Mesenchymal stem cell (in vitro differentiated cells and primary cell): ENCODE measurements around the gene PTPN22. TPM values are rescaled to one million over a fixed set of nuclear protein-coding genes. Genes with fewer than 3 reads are reported as not detected.

Source experiments
- DNase-seq: peaks from one replicate; pipeline ENCODE4 v3.0.0-alpha.2; 2013
- H2AFZ ChIP-seq: one replicate; pipeline ENCODE4 v1.6.1; 2013; ENCODE audit warnings: low read depth, mild to moderate bottlenecking, control low read depth, inconsistent platforms, low read length, moderate library complexity
- H2AK5ac ChIP-seq: 2 replicates; pipeline ENCODE4 v1.6.1; 2013; ENCODE audit warnings: low read length, moderate library complexity, mild to moderate bottlenecking, inconsistent platforms; ENCODE audit not compliant: severe bottlenecking
- H2BK120ac ChIP-seq: one replicate; pipeline ENCODE4 v1.6.1; 2013; ENCODE audit warnings: low read depth, mild to moderate bottlenecking, inconsistent platforms, low read length, moderate library complexity
- H2BK12ac ChIP-seq, 2 experiments: one replicate each; pipeline ENCODE4 v1.6.1; 2013; ENCODE audit warnings: inconsistent platforms in 2 of 2, low read length in 2 of 2, mild to moderate bottlenecking in 2 of 2, moderate library complexity in 2 of 2, control low read depth in 1 of 2
- H2BK15ac ChIP-seq: one replicate; pipeline ENCODE4 v1.6.1; 2013; ENCODE audit warnings: mild to moderate bottlenecking, low read depth, inconsistent platforms; ENCODE audit not compliant: poor library complexity, severe bottlenecking
- H2BK5ac ChIP-seq: 2 replicates; pipeline ENCODE4 v1.6.1; 2013; ENCODE audit warnings: low read depth, mild to moderate bottlenecking, low read length, control low read depth, inconsistent platforms; ENCODE audit not compliant: poor library complexity, severe bottlenecking
- H3K14ac ChIP-seq, 2 experiments: one replicate each; pipeline ENCODE4 v1.6.1; 2013; ENCODE audit warnings: inconsistent platforms in 2 of 2, low read length in 2 of 2, control low read depth in 1 of 2, mild to moderate bottlenecking in 1 of 2, moderate library complexity in 1 of 2
- H3K18ac ChIP-seq, 2 experiments: one replicate each; pipeline ENCODE4 v1.6.1; 2013; ENCODE audit warnings: inconsistent platforms in 2 of 2, low read length in 2 of 2, control low read depth in 1 of 2, low read depth in 1 of 2, mild to moderate bottlenecking in 1 of 2
- H3K23ac ChIP-seq, 2 experiments: one replicate each; pipeline ENCODE4 v1.6.1; 2013; ENCODE audit warnings: inconsistent platforms in 2 of 2, low read length in 2 of 2, mild to moderate bottlenecking in 2 of 2, moderate library complexity in 2 of 2, control low read depth in 1 of 2
- H3K27ac ChIP-seq: 2 replicates; pipeline ENCODE4 v1.5.1; 2013; ENCODE audit warnings: mild to moderate bottlenecking, moderate library complexity, low read length, control low read depth, inconsistent platforms; ENCODE audit not compliant: poor library complexity, severe bottlenecking
- H3K27me3 ChIP-seq, 2 experiments: 2 replicates each; pipeline versions ENCODE4 v1.6.1 to v1.7.0; 2013; ENCODE audit warnings: low read length in 2 of 2, mild to moderate bottlenecking in 2 of 2, moderate library complexity in 2 of 2, control low read depth in 1 of 2, inconsistent platforms in 1 of 2; ENCODE audit not compliant: control insufficient read depth in 1 of 2, insufficient read depth in 1 of 2
- H3K36me3 ChIP-seq, 2 experiments: 2 replicates each; pipeline versions ENCODE4 v1.6.1 to v1.7.0; 2013; ENCODE audit warnings: low read length in 2 of 2, control low read depth in 1 of 2, inconsistent platforms in 1 of 2, low read depth in 1 of 2, mild to moderate bottlenecking in 1 of 2; ENCODE audit not compliant: insufficient read depth in 2 of 2, control insufficient read depth in 1 of 2
- H3K4ac ChIP-seq, 2 experiments: one replicate each; pipeline ENCODE4 v1.6.1; 2013; ENCODE audit warnings: inconsistent platforms in 2 of 2, low read length in 2 of 2, mild to moderate bottlenecking in 2 of 2, moderate library complexity in 2 of 2, control low read depth in 1 of 2, low read depth in 1 of 2
- H3K4me1 ChIP-seq: 2 replicates; pipeline ENCODE4 v1.6.1; 2013; ENCODE audit warnings: low read depth, low read length, control low read depth; ENCODE audit not compliant: control insufficient read depth, insufficient read depth
- H3K4me2 ChIP-seq: 2 replicates; pipeline ENCODE4 v1.6.1; 2013; ENCODE audit warnings: low read length, mild to moderate bottlenecking, inconsistent platforms; ENCODE audit not compliant: poor library complexity, severe bottlenecking
- H3K4me3 ChIP-seq, 2 experiments: 2 replicates each; pipeline versions ENCODE4 v1.5.1 to v1.7.0; 2013; ENCODE audit warnings: low read length in 2 of 2, mild to moderate bottlenecking in 2 of 2, control low read depth in 1 of 2, low read depth in 1 of 2; ENCODE audit not compliant: insufficient read depth in 1 of 2
- H3K79me1 ChIP-seq: replicated peaks from 2 replicates; pipeline ENCODE4 v1.6.1; 2013; ENCODE audit warnings: mild to moderate bottlenecking, control low read depth, low read length, inconsistent platforms; ENCODE audit not compliant: poor library complexity, severe bottlenecking
- H3K9ac ChIP-seq: 2 replicates; pipeline ENCODE4 v1.7.0; 2013; ENCODE audit warnings: mild to moderate bottlenecking, low read length, moderate library complexity
- H3K9me3 ChIP-seq: 2 replicates; pipeline ENCODE4 v1.7.0; 2013; ENCODE audit warnings: mild to moderate bottlenecking, low read length; ENCODE audit not compliant: control insufficient read depth
- H4K8ac ChIP-seq: one replicate; pipeline ENCODE4 v1.6.1; 2013; ENCODE audit warnings: inconsistent platforms, mild to moderate bottlenecking, low read length, moderate library complexity
- H4K91ac ChIP-seq: one replicate; pipeline ENCODE4 v1.6.1; 2013; ENCODE audit warnings: mild to moderate bottlenecking, low read length, inconsistent platforms
- WGBS: methylation state at CpG from one replicate; pipeline ENCODE4 v1.1.7; 2013; ENCODE audit warnings: mixed read lengths; 5-methylcytosine and 5-hydroxymethylcytosine counted together
- polyA plus RNA-seq, 2 experiments: library from polyadenylated mRNA; stranded (reverse); fragments of 200-250 nt; gene quantifications; one replicate each; pipeline ENCODE4 v1.2.3, GENCODE V29; 2013

The PTPN22 gene
- polyA plus RNA-seq (2013, experiment 1 of 2), result 0.07 TPM
- polyA plus RNA-seq (2013, experiment 2 of 2), result 0.10 TPM

GRCh38 chr1:113871597-113872113, at the start of gene PTPN22:
PTPN22 (minus strand) TSS chr1:113871712.
- Histone ChIP-seq H2BK15ac (no peak within 1 kb of the TSS), H4K91ac (no peak within 1 kb of the TSS), H2BK120ac (no peak within 1 kb of the TSS), H3K27me3 (no peaks in the 10 kb centered on the region), H3K14ac (no peak within 1 kb of the TSS), H4K8ac (peak within 1 kb of the TSS; percentile 43), H3K4me1 (peaks cover 2% of the 10 kb centered on the region), H3K23ac (no peak within 1 kb of the TSS), H2BK12ac (no peak within 1 kb of the TSS), H3K9me3 (no peaks in the 10 kb centered on the region), H3K27ac (no peak within 1 kb of the TSS), H2AFZ (peak within 1 kb of the TSS; percentile 72), H2AK5ac (no peak within 1 kb of the TSS), H3K79me1 (no peaks in the 10 kb centered on the region), H3K36me3 (no peaks in the 10 kb centered on the region), H2BK5ac (no peak within 1 kb of the TSS), H3K4me3 (peak within 1 kb of the TSS in 1 of 2 experiments; percentile 25), H3K4ac (no peak within 1 kb of the TSS), H3K18ac (no peak within 1 kb of the TSS), H3K4me2 (peak within 1 kb of the TSS; percentile 25), H3K9ac (peak within 1 kb of the TSS; percentile 74)
- WGBS, result 61% methylated on average over 4 of the region's 4 CpGs
- DNase-seq, result peak; percentile 53

- Histone ChIP-seq H3K27me3 (peaks cover 0 to 5% of the 10 kb centered on the region in 2 experiments), H3K4ac (no peak overlapping the region), H3K18ac (no peak overlapping the region)
Observed at GRCh38 chr1:113918243-113918642, 46.7 kb upstream of the PTPN22 start.

GRCh38 chr1:113917400-113918082, 46.0 kb upstream of the PTPN22 start:
- DNase-seq, result peak; percentile 38
- no peak overlapping the region for H2BK120ac ChIP-seq
- peaks cover 0 to 2% of the 10 kb centered on the region in 2 experiments for H3K27me3 ChIP-seq
- no peak overlapping the region for H2BK5ac ChIP-seq
- peaks cover 4% of the 10 kb centered on the region for H3K79me1 ChIP-seq
- no peak overlapping the region for H2AFZ ChIP-seq
- H3K18ac ChIP-seq, result no peak overlapping the region
- no peak overlapping the region for H3K9ac ChIP-seq
- no peak overlapping the region for H3K27ac ChIP-seq
- H2BK12ac ChIP-seq, result no peak overlapping the region
- no peak overlapping the region for H3K4me2 ChIP-seq
- peaks cover 0 to 4% of the 10 kb centered on the region in 2 experiments for H3K36me3 ChIP-seq
- H3K14ac ChIP-seq, result peak overlapping the region in 1 of 2 experiments; percentile 20
- peaks cover 6% of the 10 kb centered on the region for H3K4me1 ChIP-seq
- no peak overlapping the region for H3K4me3 ChIP-seq
- H3K23ac ChIP-seq, result no peak overlapping the region
- H3K4ac ChIP-seq, result no peak overlapping the region
- H4K91ac ChIP-seq, result no peak overlapping the region
- H4K8ac ChIP-seq, result no peak overlapping the region
- H2BK15ac ChIP-seq, result no peak overlapping the region
- no peak overlapping the region for H2AK5ac ChIP-seq
- WGBS, result 93% methylated on average over 2 of the region's 2 CpGs
- no peaks in the 10 kb centered on the region for H3K9me3 ChIP-seq

More at GRCh38 chr1:113918243-113918642, 46.7 kb upstream of the PTPN22 start:
- no peak overlapping the region for H3K9ac ChIP-seq
- H2AFZ ChIP-seq, result no peak overlapping the region
- H2BK12ac ChIP-seq, result no peak overlapping the region
- no peak overlapping the region for H4K91ac ChIP-seq
- H3K9me3 ChIP-seq, result no peaks in the 10 kb centered on the region
- H2BK15ac ChIP-seq, result no peak overlapping the region
- no peak overlapping the region for H3K23ac ChIP-seq
- no peak overlapping the region for H2BK120ac ChIP-seq
- H3K4me2 ChIP-seq, result no peak overlapping the region
- H4K8ac ChIP-seq, result no peak overlapping the region
- no peak overlapping the region for H3K27ac ChIP-seq
- no peak overlapping the region for H3K4me3 ChIP-seq
- H2AK5ac ChIP-seq, result no peak overlapping the region
- peak overlapping the region in 1 of 2 experiments; percentile 15 for H3K14ac ChIP-seq
- peaks cover 1% of the 10 kb centered on the region for H3K4me1 ChIP-seq
- H2BK5ac ChIP-seq, result no peak overlapping the region
- no peak for DNase-seq
- H3K79me1 ChIP-seq, result peaks cover 4% of the 10 kb centered on the region
- H3K36me3 ChIP-seq, result peaks cover 0 to 4% of the 10 kb centered on the region in 2 experiments

GRCh38 chr1:113916974-113917373, 45.5 kb upstream of the PTPN22 start:
- H3K79me1 ChIP-seq, result peaks cover 5% of the 10 kb centered on the region
- H3K27ac ChIP-seq, result no peak overlapping the region
- no peak overlapping the region for H2AK5ac ChIP-seq
- H3K23ac ChIP-seq, result no peak overlapping the region
- H4K91ac ChIP-seq, result no peak overlapping the region
- no peak for DNase-seq
- no peak overlapping the region for H2BK12ac ChIP-seq
- WGBS, result 97% methylated on average over 5 of the region's 5 CpGs
- H3K27me3 ChIP-seq, result peaks cover 0 to under 1% of the 10 kb centered on the region in 2 experiments
- no peak overlapping the region for H3K4ac ChIP-seq
- H3K4me1 ChIP-seq, result peaks cover 6% of the 10 kb centered on the region
- no peak overlapping the region for H3K4me2 ChIP-seq
- no peak overlapping the region for H2BK15ac ChIP-seq
- H3K18ac ChIP-seq, result no peak overlapping the region
- H3K36me3 ChIP-seq, result peaks cover 4 to 5% of the 10 kb centered on the region in 2 experiments
- H2BK5ac ChIP-seq, result no peak overlapping the region
- H2AFZ ChIP-seq, result no peak overlapping the region
- no peak overlapping the region for H3K9ac ChIP-seq
- H2BK120ac ChIP-seq, result no peak overlapping the region
- H4K8ac ChIP-seq, result no peak overlapping the region
- H3K4me3 ChIP-seq, result no peak overlapping the region
- no peaks in the 10 kb centered on the region for H3K9me3 ChIP-seq
- no peak overlapping the region for H3K14ac ChIP-seq
